HG03354 (cell line): ENCODE data around the gene SERPINB3.
"Not testable (repeated sequence)": the region's sequence is repeated elsewhere in the genome, so short reads cannot be mapped to it uniquely, and the experiment has no call there.

Experiments
- ATAC-seq: cut with Tn5 transposase; IDR thresholded peaks from one replicate; pipeline ENCODE4 v1.9.1; 2021; ENCODE audit warnings: mild to moderate bottlenecking; ENCODE audit not compliant: unreplicated experiment, poor library complexity, severe bottlenecking

Gene SERPINB3

DNA sequence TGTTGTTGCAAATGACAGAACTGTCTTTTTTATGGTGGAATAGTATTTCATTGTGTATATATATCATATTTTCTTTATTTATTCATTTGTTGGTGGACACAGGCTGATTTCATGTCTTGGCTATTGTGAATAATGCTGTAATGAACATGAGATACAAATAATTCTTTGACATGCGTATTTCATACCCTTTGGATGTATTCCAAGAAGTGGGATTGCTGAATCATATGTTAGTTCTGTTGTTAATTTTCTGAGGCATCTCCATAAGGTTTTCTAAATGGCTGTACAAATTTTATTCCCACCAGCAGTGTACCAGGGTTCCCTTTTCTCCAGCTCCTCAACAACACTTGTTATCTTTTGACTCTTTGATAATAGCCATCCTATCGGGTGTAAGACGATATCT, 11.4 kb downstream of the SERPINB3 start:
- ATAC-seq = not testable (repeated sequence)

DNA sequence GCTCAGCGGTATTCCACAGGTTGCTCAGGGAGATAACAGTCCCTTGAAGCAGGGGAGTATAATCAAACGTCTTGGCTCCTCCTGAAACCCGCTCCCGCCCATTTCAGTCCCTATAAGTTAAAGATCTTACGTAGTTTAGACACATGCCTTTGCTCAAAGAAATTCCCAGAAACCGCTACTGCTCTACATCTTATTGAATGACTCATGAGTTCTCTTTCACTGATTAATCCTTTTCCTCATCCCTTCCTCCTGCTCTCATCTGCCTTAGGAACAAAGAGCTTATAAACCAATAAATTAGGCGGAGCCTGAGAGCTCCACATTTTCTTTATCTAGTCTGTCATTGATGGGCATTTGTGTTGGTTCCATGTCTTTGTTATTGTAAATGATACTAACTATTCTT, 13.5 kb downstream of the SERPINB3 start:
- ATAC-seq = no peak

DNA sequence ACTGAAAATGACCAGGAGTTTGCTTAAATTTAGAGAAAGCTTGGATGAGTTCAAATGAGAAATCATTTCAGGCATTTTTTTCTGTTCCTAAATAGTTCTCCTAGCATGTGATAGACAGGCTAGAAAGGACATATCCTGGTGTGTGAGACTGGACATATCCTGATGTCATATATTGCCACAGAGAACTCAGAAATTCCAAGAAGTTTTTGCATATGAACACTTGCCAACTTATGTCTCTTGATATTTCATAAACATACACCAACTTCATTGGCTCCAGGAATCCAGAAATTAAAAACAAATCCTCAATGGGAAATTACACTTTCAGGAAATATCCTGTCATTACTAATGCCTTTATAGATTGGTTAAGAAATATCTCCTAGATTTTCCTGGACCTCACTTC, 14.8 kb downstream of the SERPINB3 start:
- ATAC-seq = no peak

DNA sequence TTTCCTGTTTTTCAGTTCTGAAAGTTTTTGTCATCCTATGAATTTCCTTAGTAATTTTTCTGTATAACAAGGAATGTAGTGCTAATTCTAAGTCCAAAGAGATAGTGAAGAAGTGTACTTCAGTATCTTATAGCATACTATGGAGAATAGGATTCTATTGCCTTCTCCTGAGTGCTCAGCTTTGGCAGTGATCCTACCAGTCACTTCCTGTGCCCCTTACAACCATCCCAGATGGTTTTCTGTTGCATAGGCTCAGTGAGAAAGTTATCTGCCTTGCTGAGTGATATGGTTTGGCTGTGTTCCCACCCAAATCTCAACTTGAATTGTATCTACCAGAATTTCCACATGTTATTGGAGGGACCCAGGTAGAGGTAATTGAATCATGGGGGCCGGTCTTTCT, 17.0 kb downstream of the SERPINB3 start:
- ATAC-seq = not testable (repeated sequence)

DNA sequence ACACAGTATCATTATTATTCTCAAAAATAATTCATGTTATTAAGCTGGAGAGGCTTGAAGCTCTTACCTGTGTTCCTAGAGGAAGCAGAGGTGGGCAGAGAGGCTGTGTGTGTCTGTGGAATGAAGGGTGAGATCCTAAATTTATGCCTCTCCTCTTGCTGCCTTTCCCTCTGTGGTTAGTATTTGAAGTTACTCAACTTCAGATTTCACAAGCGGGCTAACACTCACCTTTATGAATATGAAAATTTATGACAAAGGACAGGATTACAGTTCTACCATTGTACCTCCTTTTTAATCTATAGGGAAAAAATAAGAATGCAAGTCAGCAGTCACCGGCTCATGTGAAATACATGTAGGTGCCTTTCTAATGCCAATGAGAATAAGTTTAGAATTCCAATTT, 17.6 kb downstream of the SERPINB3 start, which contains the start of gene SERPINB4:
TSS of gene SERPINB4 (minus strand) at position 115 of the 400 bp plus-strand sequence. CDS start 679 bp downstream, outside the sequence.
- ATAC-seq = not testable (repeated sequence)

DNA sequence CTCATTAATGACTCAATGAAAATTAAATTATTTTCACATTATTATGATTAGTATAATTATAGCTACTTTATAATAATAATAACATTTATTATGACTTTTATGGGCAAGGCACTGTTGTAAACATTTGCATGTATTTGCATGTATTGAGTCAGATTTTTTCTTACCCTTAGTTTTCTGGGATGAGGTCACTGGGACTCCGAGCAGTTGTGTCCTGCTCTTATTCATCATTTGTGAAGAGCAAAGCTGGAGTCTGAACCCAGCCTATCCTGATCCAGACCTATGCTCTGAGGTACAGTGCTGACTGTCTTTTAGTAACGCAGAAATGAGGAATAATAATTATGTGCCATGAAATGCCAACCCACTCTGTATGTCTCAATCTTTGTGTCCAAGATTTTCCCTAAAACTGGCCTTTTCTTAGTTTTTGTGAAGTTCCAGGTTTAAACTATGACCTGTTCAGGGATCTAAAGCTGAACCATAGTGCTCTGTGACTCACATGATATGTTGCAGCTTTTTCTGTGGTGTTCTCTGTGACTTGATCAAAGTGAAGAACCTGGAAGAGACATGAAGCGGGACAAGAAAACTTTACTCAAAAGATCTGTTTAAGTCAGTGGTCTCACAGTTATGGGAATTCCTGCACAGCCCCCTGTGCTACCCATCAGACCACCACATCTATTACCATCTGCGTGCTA, 18.9 kb downstream of the SERPINB3 start:
- ATAC-seq = not testable (repeated sequence)

DNA sequence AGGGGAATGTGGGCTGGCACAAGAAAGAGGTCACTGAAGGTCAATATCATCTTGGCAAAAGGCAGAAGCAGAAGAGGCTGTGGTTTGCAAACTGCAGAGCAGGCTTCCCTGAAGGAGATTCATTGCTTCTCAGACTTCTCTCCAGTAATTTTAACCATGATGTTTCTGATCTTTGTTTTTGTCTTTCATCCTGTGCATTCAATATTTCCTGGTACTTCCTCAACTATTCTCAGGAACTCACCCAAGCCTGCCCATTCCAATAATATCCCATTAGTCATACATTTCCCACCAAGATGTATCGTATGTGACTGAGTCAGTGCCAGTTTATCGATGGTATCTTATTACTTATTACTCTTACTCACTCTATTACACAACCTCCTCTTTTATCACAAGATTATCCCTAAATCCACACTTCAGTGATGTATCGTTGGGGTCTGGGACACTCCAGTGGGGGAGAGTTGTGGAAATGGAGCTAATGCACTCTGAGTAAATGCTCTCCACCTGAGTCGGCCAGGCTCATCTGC, 20.5 kb downstream of the SERPINB3 start:
- not testable (repeated sequence) for ATAC-seq

DNA sequence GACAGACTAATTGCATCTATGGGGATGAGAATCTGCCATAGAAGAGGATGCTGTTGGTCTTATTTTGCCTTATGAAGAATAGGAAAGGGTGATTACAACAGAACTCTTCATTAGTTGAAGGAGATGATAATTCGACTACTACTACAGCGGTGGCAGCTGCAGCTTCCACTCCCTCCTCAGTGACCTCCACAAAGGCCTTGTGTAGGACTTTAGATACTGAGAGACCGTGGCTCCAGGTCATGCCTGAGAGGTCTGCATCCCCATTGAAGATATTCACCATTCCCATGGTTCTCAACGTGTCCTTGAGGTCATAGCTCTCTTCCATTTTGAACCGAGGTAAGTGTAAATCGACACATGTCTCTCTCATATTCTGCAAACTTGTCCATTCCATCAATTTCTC, 24.0 kb downstream of the SERPINB3 start:
- ATAC-seq = no peak

DNA sequence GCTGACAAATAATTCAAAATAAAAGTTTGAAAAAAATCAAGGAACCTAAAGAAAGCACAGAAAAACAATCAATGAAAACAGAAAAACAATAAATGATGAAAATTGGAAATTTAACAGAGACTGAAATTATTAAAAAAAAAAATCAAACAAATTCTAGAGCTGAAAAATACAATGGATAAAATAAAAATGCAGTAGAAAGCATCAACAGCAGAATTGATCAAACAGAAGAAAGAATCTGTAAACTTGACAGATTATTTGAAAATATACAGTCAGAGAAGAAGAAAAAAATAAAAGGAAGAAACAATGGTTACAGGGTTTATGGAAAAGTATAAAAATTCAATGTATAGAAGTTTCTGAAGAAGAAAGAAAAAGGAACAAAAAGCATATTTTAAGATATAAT, 33.9 kb downstream of the SERPINB3 start:
- no peak for ATAC-seq

DNA sequence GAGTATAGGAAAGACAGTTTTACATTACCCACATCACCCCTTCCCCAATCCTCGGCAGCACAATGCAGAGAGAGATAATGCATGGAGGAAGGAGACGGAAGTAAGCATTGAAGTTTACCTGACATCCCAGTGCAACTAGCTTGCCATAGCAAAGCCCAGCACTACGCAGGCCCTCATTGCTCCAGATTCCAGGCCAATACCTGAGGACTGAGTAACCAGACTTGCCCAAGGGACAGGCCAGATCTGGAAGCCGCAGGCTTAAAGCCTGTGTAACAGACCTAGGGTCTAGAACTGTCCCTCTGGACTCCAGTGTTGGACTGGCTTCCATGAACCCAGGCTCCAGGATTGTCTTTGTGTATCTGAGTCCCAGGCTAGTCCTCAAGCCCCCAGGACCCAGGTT, 35.3 kb downstream of the SERPINB3 start:
- no peak for ATAC-seq

DNA sequence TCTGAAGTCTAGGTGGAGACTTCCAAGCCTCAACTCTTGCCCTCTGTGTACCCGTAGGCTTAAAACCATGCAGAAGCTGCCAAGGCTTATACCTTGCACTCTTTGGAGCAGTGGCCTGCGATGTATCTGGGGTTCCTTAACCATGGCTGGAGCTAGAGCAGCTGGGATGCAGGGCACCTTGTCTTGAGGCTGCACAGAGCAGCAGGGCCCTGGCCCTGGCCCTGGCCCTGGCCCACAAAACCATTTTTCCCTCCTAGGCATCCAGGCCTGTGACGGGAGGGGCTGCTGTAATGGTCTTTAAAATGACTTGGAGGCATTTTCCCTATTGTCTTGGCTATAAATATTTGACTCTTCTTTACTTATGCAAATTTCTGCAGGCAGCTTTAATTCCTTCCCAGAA, 36.8 kb downstream of the SERPINB3 start:
- no peak for ATAC-seq

DNA sequence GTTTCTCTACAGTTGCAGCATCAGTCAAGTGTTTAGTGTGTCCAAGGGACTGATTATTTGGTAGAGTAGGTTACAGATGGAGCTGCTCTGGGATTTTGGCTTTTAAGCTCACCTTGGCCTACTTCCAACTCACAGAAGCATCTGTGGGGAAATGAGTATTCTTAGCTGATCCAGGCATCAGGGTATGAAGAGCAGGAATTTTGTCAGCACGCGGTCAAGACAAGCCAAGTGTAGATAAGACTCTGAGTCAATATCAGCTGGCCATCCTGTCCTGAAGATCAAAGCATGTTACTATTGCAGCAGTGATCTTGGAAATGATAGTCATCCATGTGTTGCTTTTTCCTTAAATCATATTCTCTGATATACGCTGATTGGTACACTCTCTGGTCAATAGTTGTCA, 42.0 kb downstream of the SERPINB3 start:
- ATAC-seq = no peak

DNA sequence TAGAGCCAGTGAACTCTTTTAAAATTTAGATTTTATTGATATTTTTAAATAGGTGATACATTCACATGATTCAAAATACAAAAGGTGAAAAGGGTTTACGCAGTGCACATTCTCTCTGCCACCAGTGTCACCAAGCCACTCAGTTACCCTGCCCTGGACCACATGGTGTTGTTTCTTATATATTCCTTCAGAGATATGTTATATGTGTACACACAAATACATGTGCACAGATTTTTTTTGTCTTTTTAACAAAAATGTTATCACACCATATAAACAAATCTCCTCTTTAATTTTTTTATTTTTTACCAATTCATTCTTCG, 43.8 kb downstream of the SERPINB3 start:
- no peak for ATAC-seq

DNA sequence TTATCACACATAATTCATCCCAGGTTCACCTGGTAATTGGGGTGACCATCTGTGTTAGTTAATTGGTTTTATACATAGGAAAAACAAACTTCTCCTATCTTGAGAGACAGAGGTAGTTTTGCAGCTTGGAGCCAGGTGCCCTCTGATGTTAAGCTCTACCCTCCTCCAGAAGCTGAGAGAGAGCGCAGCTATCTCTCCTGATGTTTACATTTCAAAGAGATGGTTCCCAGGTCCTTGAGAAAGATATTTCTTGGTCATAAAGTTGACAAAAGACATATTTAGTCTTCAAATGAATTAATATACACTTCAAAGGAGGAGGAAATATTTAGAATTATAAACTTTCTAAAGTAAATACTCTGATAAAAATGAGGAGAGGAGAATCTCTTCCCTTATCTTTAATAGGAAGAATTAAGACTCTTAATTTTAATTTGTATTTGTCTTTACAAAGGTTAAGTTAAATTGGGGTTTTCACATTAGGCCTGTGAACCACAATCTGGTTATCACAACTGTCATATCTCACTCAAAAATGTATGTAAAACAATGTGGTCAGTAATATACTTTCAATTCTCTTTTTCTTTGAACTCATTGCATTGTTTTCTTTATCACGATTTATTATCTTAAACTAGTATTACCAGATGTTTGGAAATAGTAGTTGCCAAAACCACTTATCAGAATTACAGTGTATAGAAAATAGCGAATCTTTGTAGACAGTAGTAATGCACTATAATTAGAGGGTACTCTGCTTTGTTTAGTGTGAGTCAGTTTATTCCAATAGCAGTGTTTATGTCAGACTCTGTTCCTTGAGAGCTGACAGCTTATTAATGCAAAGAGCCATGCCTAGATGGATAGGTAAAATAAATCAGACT, 44.4 kb downstream of the SERPINB3 start:
- peak; percentile 84 for ATAC-seq

DNA sequence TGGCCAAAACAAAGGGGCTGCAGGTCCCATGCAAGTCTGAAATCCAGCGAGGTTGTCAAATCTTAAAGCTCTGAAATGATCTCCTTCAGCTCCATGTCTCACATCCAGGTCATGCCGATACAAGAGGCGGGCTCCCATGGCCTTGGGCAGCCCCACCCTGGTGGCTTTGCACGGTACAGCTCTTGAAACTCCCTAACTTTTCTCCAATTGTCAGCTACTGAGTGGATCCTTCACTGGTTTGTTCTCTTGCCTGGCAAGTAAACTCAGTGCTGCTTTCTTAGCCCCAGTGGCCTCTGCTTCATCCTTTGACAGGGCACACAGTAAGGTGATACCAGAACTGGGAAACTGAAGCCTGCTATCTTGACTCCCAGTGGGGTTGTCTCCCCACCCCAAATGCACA, 48.3 kb downstream of the SERPINB3 start:
- no peak for ATAC-seq

DNA sequence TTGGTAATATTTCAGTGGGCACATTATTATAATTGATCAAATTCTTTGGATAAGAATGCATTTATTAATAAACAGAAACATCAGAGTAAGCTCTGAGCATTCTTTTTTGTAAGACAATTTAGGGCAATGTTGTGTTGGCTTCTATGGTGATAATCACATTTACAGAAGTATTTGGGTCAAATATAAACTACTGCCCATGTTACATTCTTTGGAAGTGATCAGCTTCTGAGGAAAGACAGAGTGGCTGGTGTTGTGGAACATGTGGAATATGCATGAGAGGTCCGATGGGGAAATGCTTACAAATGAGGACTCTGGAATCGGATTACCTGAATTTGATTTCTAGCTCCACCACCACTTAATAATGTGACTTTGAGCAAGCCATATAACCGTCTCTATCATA, 55.2 kb downstream of the SERPINB3 start:
- ATAC-seq = no peak
